GM23338 (cell line): ENCODE results near the gene NNT.

Experiments used
- CTCF ChIP-seq, 2 experiments: fragments of 200-600 bp in 1 of 2; sonication (generic) in 1 of 2; conservative IDR thresholded peaks; 2 replicates each; pipeline versions ENCODE4 v1.5.1 to v1.6.1; 2016 to 2017; ENCODE audit warnings: antibody characterized with exemption in 2 of 2, low read depth in 2 of 2, mild to moderate bottlenecking in 2 of 2, moderate library complexity in 1 of 2
- EZH2 ChIP-seq: fragments of 200-600 bp; sonication (generic); IDR thresholded peaks from one replicate; pipeline ENCODE4 v1.8.0; 2017; ENCODE audit warnings: antibody characterized with exemption, mild to moderate bottlenecking, low read depth; ENCODE audit not compliant: unreplicated experiment
- EZH2phosphoT487 ChIP-seq: fragments of 200-600 bp; sonication (generic); IDR thresholded peaks from one replicate; pipeline ENCODE4 v1.8.1; 2018; ENCODE audit warnings: antibody characterized with exemption; ENCODE audit not compliant: unreplicated experiment
- POLR2AphosphoS5 ChIP-seq: IDR thresholded peaks from 2 replicates; pipeline ENCODE4 v1.6.1; 2016; ENCODE audit warnings: antibody characterized with exemption, low read depth
- TF ChIP-seq, protein P1 (sequence below): IDR thresholded peaks from one replicate; pipeline ENCODE4 v1.6.1; 2018; ENCODE audit warnings: antibody characterized with exemption; ENCODE audit not compliant: unreplicated experiment

GRCh38 chr5:43687275-43687674 is 84.3 kb downstream of the NNT start:
- TF ChIP-seq EZH2 (no peak), CTCF (conservative IDR thresholded peaks at IDR 0.05; ENCODE audit: low read depth in 2 of 2) (no peak), POLR2AphosphoS5 (no peak), EZH2phosphoT487 (no peak)
- TF ChIP-seq, protein P1, sequence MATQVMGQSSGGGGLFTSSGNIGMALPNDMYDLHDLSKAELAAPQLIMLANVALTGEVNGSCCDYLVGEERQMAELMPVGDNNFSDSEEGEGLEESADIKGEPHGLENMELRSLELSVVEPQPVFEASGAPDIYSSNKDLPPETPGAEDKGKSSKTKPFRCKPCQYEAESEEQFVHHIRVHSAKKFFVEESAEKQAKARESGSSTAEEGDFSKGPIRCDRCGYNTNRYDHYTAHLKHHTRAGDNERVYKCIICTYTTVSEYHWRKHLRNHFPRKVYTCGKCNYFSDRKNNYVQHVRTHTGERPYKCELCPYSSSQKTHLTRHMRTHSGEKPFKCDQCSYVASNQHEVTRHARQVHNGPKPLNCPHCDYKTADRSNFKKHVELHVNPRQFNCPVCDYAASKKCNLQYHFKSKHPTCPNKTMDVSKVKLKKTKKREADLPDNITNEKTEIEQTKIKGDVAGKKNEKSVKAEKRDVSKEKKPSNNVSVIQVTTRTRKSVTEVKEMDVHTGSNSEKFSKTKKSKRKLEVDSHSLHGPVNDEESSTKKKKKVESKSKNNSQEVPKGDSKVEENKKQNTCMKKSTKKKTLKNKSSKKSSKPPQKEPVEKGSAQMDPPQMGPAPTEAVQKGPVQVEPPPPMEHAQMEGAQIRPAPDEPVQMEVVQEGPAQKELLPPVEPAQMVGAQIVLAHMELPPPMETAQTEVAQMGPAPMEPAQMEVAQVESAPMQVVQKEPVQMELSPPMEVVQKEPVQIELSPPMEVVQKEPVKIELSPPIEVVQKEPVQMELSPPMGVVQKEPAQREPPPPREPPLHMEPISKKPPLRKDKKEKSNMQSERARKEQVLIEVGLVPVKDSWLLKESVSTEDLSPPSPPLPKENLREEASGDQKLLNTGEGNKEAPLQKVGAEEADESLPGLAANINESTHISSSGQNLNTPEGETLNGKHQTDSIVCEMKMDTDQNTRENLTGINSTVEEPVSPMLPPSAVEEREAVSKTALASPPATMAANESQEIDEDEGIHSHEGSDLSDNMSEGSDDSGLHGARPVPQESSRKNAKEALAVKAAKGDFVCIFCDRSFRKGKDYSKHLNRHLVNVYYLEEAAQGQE: no peak
